Neutrophil (primary cell): ENCODE data around the gene UBQLN4.

Experiments used
- H3K27ac ChIP-seq: fragments of 200-600 bp; sonication (generic); 2 replicates; pipeline ENCODE4 v1.5.1; 2016; ENCODE audit warnings: mild to moderate bottlenecking, moderate library complexity
- H3K27me3 ChIP-seq: fragments of 200-600 bp; sonication (generic); 2 replicates; pipeline ENCODE4 v1.6.0; 2016; ENCODE audit warnings: mild to moderate bottlenecking
- H3K36me3 ChIP-seq: fragments of 200-600 bp; sonication (generic); 2 replicates; pipeline ENCODE4 v1.5.1; 2017
- H3K4me1 ChIP-seq, 2 experiments: fragments of 200-600 bp in 1 of 2; sonication (generic) in 1 of 2; 1 replicate in 1 of 2; 2 replicates in 1 of 2; pipeline versions ENCODE4 v1.5.1 to v1.6.1; 2013 to 2016; ENCODE audit warnings: low read depth in 1 of 2, low read length in 1 of 2, mild to moderate bottlenecking in 1 of 2, moderate library complexity in 1 of 2; ENCODE audit not compliant: control insufficient read depth in 1 of 2, insufficient read depth in 1 of 2
- H3K4me3 ChIP-seq, 2 experiments: fragments of 200-600 bp in 1 of 2; sonication (generic) in 1 of 2; 1 replicate in 1 of 2; 2 replicates in 1 of 2; pipeline ENCODE4 v1.5.1; 2013 to 2016; ENCODE audit warnings: low read depth in 1 of 2, low read length in 1 of 2, mild to moderate bottlenecking in 1 of 2, moderate library complexity in 1 of 2
- H3K9me3 ChIP-seq: fragments of 200-600 bp; sonication (generic); 2 replicates; pipeline ENCODE4 v1.5.1; 2016
- CTCF ChIP-seq: fragments of 200-600 bp; sonication (generic); IDR thresholded peaks from 2 replicates; pipeline ENCODE4 v1.5.1; 2016; ENCODE audit warnings: antibody characterized with exemption

Gene UBQLN4

GRCh38 chr1:156079762-156080161 lies 26.2 kb upstream of the UBQLN4 start:
- Histone ChIP-seq H3K27ac (no peak overlapping the region), H3K4me3 (no peak overlapping the region), H3K36me3 (no peaks in the 10 kb centered on the region), H3K9me3 (no peaks in the 10 kb centered on the region), H3K4me1 (peaks cover 7 to 22% of the 10 kb centered on the region in 2 experiments), H3K27me3 (peaks cover 100% of the 10 kb centered on the region)
- no peak for TF ChIP-seq CTCF

- Histone ChIP-seq H3K4me1 (peaks cover 7 to 22% of the 10 kb centered on the region in 2 experiments), H3K9me3 (no peaks in the 10 kb centered on the region), H3K36me3 (no peaks in the 10 kb centered on the region), H3K4me3 (no peak overlapping the region), H3K27me3 (peaks cover 94% of the 10 kb centered on the region), H3K27ac (no peak overlapping the region)
- TF ChIP-seq CTCF = no peak
Observed at GRCh38 chr1:156078728-156079127, 25.1 kb upstream of the UBQLN4 start.

GRCh38 chr1:156077430-156077760 lies 23.8 kb upstream of the UBQLN4 start:
- Histone ChIP-seq H3K9me3 (no peaks in the 10 kb centered on the region), H3K27ac (no peak overlapping the region), H3K4me3 (no peak overlapping the region), H3K27me3 (peaks cover 81% of the 10 kb centered on the region), H3K4me1 (peaks cover 6 to 14% of the 10 kb centered on the region in 2 experiments), H3K36me3 (no peaks in the 10 kb centered on the region)
- no peak for TF ChIP-seq CTCF

GRCh38 chr1:156076609-156077429 lies 23.2 kb upstream of the UBQLN4 start:
- Histone ChIP-seq H3K27me3 (peaks cover 75% of the 10 kb centered on the region), H3K4me1 (peaks cover 2 to 8% of the 10 kb centered on the region in 2 experiments), H3K4me3 (no peak overlapping the region), H3K36me3 (no peaks in the 10 kb centered on the region), H3K9me3 (no peaks in the 10 kb centered on the region), H3K27ac (no peak overlapping the region)
- no peak for TF ChIP-seq CTCF

GRCh38 chr1:156075775-156076204 lies 22.2 kb upstream of the UBQLN4 start:
- Histone ChIP-seq H3K27ac (no peak overlapping the region), H3K27me3 (peaks cover 65% of the 10 kb centered on the region), H3K4me1 (peaks cover 0 to 6% of the 10 kb centered on the region in 2 experiments), H3K36me3 (no peaks in the 10 kb centered on the region), H3K9me3 (no peaks in the 10 kb centered on the region), H3K4me3 (no peak overlapping the region)
- TF ChIP-seq CTCF = no peak
